Stimulated activated CD4-positive, alpha-beta T cell treated with anti-CD3 and anti-CD28 coated beads, TNF-alpha, amount 100 ng/mL, for 48 hours (primary cell): ENCODE measurements around the gene CDK14.

Experiments
- DNase-seq, 3 donors: peaks; one replicate each; pipeline ENCODE4 v3.0.0-alpha.2; 2020; ENCODE audit warnings: low read depth in 3 of 3

Gene CDK14

DNA sequence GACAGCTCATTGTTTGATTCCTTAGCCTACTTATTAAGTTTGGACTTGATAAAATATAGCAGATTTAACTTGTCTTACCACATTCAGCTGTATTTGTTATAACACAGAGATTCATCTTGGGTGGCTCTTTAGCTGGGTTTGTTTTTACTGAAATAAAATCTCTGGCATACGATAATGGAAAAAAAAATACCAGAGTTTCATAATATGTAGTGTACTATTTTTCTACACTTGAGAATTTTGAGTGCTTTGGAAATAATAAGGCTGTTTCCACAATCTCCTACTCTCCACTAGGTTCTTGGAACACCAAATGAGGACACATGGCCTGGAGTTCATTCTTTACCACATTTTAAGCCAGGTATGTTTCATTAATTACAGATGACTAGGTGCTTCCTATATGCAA is 449.5 kb downstream of the CDK14 start:
- no peak for DNase-seq

DNA sequence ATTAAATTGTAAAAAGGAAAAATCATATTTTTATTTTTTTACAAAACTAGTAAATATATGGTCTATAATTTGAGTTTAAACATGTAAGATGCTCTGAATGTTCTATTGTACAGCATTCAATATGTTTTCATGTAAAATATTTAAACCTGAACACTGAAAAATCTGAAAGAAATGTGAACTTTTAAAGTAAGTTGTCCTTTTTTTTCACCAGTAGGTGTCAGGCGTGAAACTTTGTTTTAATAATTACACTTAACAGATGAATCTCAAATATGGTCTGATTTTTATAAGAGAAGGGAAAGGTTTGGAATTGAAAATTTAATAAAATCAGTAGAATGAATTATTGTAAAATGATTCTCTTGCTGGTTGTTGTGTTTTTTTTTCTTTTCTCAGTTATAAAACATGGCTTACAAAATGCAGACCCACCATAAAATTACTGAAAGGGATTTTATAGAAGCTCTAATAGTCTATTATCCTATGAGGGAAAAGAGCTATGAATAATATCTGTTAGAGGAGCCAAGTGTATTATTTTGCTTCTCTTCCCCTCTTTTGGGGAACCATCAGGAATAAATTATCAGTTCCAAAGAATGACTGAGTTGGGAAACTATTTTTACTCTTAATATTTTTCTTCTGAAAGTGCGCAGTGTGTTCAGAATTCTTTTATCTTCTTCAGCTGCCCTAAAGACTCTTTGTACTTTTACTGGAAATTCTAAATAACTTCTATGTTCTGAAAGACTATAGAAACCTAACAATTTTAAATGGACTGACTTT is 450.4 kb downstream of the CDK14 start:
- no peak for DNase-seq

DNA sequence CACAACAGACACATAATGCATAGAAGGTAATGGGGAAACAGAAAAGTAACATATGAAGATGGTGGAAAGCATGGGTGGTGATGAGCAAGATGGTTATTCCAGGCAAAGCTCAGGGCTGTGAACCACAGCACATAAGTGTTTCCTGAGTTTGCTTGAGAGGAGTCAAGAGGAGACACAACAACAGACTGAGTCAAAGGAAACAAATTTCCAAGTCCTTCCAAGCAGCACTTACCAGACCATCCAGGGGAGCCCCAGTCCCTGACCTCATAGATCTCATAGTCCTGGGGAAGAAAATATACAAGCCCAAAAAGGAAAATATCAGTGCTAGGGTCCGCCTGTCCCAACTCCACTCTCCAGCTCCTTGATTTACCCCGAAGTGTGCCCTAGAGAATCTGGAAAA is 451.5 kb downstream of the CDK14 start:
- DNase-seq: no peak

DNA sequence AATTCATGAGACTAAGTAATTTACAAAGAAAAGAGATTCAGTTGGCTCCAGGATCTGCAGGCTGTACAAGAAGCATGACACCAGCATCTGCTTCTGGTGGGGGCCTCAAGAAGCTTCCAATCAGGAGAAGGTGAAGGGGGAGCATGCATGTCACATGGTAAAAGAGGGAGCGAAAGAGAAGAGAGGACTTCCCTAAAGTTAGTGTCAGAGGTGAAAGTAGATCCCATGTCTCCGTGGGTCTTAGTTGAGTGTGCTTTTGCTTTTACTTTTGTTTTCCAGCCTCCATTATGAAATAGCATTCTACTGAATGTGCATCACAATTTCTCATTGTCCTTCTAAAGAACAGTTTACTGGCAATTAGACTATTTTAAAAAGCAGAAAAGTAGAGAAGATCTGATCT is 454.6 kb downstream of the CDK14 start:
- no peak for DNase-seq

DNA sequence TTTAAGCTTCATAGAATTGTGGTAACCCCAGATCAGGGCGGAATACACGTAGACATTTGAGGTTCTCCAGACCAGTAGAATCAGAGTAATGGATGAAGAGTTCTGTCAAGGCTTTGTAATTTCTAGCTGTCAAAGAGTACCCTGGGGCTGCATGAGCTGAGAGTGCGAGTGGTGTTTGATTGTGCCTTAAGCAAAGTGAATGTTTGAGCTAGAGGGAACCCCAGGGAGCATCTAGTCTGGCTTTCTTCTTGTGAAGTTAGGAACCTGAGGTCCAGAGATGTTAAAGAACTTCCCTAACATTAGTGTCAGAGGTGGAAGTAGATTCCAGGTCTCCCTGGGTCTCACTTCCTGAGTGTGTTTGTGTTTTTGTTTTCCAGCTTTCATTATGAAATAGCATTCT is 455.8 kb downstream of the CDK14 start:
- DNase-seq: no peak

DNA sequence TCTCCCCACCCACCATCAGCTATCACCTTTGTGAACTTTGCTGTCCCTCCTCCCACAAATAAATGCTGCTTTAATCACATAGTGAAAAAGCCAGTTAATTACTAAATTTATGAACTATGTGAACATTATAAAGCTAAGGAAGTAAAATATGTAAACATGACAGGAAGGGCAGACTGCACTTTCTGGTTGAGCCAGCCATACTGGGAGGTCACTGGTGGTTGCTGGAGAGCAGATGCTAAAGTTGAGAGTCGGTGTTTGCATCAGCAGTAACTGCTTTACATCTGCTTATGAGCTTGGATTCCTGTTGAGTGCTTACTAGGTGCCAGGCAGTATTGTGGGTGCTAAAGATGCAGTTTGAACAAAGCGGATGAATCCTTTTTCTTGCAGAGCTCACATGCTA is 458.3 kb downstream of the CDK14 start:
- DNase-seq: no peak

DNA sequence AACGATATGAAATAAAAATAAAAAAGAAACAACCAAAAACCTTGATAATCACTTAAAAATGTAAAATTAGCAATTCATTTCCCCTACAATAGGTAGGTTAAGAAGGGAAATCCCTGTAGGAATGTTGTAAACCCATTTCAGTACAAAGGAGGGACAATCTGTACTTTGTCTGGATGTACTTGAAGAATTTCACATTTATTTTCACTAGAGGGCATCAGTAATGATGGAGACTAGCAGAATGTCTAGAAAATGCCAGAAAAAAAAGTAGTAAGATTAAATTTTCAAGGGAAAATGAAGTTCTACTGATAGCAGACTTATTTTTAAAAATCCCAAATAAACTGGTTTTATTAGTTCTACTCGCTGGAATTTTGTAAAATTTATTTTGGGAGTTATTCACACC is 459.1 kb downstream of the CDK14 start:
- no peak for DNase-seq

DNA sequence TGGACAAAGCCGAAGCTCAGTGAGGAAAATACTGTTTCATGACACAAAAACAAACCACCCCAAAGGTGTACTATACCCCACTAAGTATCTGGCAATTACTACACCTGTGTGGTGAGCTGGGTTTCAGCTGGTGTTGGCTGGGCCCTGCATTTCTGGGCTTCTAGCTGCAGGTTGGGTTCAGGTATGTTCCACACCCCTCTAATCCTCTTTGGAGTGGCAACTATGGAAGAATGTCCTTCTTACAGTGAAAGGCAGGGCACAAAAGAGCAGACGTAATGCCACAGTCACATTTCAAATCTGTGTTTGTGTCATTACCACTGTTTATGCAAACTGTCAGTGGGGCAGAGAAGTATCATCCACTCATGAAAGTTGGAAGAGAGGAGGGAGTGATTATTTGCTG is 466.6 kb downstream of the CDK14 start:
- no peak for DNase-seq

DNA sequence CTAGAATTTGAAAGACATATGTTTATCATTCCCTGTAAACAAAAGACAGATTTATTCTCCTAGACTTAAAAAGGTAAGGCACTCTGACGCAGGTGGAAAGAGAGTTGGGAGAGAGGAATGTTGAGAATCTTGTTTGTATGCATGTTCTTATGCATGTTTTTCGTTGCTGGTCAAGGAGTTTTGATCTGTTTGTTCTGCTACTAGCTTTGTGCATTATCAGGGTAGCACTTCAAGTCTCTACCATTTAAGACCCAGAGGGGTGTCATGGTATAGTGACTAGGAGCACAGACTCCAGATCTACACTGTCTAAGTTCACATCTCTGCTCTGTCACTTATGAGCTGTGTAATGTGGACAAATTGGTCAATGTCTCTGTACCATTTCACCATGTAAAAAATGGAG is 467.9 kb downstream of the CDK14 start:
- DNase-seq: no peak

DNA sequence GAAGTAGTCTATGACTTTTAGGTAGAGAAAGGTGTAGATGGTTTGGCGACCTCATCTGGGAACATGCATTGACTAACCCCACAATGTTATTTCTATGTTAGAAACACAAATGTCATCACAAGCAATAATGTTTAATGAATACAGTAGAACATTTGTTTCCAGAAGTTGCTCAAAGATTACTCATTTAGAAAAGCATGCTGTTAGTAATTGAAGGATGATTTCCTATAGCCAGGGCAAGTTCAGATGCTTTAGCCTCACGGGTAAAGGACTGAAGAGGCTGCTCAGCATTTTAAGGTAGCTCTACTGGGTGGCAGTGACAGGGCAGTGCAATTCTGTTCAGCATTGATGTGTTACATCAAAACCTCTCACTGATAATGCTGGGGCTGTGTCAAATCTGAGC is 468.8 kb downstream of the CDK14 start:
- no peak for DNase-seq

DNA sequence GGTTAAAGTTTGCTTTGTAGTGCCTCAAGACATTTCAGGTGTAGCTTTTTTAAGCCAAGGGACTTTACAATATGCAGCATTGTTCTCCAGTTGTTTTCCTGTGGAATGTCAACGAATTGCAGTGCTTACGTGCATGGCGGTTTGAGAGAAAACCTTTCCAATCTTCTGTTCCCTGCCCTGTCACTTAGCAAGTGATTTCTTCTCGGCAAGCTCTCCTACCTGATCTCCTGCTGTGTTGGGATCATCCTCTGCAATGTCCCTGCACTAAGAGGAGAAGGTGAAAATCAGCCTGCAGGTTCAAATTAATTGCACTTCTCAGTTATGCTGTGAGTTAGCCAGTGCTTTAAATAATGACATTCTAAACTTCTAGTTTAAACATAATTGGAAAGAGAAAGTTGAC is 470.5 kb downstream of the CDK14 start:
- DNase-seq: no peak

DNA sequence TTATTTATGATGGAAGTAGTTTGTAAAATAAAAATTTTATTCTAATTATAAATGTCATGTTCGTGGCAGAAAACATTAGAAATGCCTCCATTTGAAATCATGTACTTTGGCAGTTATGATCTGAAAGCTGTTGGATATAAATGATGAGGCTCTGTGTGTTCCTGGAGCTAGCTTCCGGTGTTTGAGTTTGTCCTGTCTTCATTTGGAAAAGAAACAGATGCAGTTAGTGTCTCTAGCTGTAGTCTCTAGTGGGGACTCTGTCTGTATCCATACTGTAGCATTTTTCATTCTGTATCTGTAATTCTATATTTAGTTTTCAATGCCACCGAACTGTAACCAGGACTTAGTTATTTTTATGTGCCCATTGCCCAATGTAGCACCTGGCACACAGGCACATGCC is 471.1 kb downstream of the CDK14 start:
- no peak for DNase-seq

DNA sequence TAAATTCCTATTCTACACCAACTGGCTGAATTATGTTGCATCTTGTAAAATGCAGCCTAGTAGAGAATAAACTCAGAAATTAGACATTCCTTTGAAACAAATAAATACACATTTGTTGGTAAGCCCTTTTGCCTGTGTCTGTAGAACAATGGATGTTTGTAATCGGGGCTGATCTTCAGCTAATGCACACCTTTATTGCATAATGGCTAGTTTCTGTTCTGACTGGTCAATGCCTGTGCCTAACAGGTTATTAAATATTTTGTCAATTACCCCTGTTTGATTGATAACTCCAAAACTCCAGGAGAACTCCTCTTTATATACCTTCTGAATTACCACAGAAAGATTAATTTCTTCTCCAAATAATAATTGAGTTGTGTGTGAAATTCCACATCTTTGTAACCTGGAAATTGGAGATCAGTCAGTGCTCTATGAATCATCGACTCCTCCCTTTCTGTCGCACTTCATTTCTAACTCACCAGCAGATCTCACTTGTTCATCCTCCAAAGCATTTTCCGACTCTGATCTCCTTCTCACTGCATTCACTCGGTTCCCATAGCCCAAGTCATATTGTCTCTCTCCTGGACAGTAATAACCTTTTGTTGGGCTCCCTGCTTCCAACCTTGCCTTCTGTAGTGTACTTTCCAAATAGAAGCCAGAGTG is 472.1 kb downstream of the CDK14 start:
- no peak for DNase-seq

DNA sequence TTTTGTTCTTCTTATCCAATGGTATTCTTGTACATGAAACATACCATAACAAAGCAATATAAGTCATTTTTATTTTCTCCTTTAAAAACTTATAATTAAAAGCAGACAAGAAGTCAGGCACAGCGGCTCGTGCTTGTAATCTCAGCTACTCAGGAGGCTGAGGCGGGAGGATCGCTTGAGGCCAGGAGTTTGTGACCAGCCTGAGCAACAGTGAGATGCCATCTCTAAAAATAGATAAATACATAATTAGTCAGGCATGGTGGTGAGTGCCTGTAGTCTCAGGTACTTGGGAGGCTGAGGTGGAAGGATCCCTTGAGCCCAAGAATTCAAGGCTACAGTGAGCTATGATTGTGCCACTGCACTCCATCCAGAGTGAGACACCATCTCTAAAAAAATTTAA is 473.0 kb downstream of the CDK14 start:
- no peak for DNase-seq

DNA sequence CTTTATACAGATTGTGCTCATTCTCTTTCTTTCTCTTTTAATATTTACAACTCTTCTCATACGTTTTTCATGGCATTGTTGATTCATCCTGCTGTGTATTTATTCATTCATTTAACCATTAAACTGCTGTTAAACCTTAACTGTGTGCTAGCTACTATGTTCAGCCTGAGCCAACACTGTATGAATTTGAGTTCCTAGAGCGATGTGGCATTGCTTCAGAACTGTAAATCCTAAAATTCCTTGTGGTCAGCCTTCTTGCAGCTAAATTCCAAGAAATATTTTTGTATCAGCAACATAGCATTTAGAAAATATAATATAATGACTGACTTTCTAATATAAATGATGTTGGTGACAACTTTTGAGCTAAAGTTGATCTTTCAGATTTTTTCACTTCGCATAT is 483.4 kb downstream of the CDK14 start:
- DNase-seq: no peak

DNA sequence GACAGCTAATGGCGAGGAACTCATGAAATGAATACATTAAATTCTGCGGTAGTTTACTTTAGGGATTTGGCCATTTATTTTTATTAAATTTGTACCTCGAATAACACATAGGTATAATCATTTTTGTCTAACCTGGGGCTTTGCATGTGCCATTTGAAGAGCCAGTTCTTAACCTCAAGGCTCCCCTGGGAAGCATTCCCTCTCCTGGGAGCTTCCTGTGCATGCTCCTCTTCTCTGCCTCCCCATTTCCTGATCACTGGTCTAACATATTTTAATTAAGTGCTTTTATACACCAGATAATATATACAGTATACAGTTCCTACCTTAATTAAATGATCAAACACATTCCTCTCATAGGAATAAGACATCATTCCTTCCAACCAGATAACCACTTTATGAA is 484.2 kb downstream of the CDK14 start:
- no peak for DNase-seq

DNA sequence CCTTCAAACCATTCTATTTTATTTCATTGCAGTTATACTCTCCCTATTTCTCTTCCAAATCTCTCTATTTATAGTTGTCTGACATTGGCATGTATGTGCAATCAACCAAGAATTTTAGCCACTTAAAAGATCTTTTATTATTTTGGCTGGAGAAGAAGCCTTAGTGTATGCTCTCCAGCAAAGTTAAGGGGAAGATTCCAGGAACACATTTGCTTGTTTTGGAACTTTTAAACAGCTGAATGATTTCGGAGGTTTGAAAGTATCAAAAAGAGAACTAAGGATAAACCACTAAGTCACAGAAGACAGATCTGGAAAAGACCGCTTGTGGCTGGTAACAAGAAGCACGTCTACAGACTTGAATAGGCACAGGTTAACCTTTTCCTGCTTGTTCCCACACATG is 485.9 kb downstream of the CDK14 start:
- DNase-seq: no peak

DNA sequence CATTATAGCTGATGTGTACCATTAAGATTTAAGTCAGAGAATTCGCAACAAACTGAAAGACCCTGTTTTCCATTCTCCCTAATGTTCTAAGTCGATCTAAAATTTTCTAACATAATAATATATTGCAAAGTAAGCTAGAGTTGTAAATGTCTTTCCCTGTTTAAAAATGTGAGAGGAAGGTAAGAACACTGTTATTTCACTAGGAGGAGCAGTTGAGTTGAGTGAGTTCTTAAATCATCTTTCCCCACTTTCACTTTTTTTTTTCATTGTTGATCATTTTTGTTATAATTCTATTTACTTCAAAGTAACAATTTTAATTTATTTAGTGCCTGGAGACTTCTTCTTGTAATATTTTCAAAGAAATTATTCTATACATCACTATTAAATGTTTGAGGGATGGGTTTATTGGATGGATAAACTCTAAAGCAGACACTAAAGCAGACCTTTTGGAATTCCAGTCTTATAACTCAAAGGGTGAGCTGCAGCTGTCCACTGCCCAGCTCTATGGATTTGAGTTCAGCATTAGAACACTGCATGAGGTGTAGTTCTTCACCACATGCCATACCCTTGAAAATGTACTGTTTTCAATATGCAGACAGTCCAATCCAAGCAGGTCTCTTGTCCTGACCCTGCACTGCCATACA is 486.9 kb downstream of the CDK14 start:
- DNase-seq: no peak

DNA sequence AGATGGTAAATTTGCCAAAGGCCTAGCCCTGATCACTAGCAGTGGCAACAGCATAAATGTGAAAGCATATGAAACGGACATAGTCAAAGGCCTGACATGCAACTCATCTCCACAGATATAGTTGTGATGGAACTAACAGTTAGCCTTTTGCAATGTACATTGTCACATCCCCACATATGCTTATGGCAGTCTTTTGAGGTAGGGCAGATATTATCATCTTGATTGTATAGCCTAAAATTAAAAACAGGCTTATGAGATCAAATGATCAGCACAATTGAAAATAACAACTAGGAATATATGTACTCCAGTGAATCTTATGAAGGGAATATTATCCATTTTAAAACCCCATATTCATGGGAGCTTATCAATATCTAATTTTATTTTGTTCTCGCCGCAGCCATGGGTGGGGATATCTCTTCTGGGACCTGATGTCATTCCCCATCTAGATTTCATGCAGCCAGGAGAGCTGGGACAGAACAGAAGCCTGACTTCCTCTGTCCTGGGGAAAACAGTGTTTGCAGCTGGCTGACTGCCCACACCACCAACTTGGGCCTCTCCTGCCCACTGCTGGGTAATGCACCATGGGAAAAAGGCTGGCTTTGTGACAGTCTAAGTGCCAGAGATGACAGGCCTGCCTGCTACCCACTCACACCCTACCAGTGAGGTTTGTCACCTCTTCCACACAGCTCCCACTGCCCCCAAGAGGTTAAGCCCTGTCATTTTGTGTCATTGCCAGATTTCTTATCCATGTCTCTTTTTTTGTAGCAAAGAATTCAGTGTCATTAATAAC is 487.9 kb downstream of the CDK14 start:
- DNase-seq: peak in 1 of 3 donors; percentile 8

DNA sequence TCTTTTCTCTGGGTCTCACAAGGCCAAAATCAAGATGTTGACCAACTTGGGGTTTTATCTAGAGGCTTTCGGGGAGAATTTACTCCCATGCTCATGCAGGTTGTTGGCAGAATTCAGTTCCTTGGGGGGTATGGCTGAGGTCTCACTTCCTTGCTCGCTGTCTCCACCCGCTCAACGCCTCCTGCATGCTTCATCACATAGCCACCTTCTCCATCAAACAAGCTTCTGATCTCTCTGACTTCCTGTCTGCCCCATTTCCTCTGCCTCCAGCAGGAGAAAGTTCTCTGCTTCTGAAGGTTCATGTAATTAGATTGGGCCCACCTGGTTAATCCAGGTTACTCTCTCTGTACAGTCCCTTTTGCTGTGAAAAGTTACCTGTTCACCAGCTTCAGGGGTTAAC is 489.1 kb downstream of the CDK14 start:
- no peak for DNase-seq

DNA sequence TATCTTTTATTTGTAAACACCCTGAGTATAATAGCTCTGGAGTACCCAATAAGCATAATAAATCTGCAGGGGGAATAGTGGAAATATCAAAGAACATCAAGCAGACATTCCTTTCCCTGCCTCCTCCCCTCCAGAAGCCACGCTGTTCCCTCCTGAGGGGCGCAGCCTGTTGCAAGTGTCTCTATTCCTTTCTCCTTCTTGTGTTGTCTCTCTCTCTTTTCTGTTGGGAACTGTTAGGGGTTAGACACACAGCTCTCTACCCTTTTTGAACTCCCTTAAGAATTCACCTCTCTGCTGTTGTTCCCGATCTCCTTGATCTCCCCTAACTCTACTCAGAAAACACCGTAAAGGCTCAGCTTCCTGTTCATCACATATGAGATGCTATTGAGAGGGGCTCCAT is 490.1 kb downstream of the CDK14 start:
- DNase-seq: no peak

DNA sequence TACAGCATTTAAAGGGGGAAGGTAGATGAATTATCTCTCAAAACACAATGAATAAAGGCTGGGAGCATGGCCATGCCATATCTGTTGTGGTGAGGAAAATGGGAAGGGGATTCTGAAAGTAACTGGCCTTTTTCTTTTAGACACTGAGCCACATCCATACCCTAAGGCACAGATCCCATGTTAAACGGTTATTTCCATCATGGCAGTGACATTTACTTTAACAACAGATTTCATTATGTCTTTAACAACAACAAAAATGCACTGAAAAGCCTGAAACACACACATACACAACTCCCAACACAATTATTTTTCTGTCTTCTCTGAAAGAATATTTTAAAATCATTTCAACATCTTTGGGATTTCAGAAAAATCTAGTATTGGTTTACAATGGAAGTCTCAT is 492.0 kb downstream of the CDK14 start:
- DNase-seq: no peak
